Fibroblast of skin of scalp (primary cell): ENCODE data around the gene KRT72.
A peak's percentile ranks its signal among the peaks of the same experiment; 100 is the strongest.

Experiments
- DNase-seq: peaks from one replicate; pipeline ENCODE4 v3.0.0-alpha.2; 2013

Gene KRT72

DNA sequence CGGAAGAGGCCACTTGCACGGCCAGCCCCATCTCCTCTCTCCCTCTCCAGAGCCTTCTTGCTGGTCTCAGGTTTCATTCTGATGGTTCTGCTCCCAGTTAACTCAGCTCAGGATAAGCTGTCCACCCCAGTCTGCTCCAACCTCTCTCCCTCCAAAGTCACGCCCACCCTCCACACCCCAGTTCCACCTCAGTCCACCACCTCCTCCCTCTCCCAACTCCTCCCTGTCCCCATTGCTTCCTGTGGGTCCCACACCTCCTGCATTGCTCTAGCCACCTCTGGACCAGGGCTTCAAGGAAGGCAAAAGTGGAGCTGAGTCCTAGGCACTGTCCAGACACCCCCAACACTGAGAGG, 61.5 kb downstream of the KRT72 start:
- DNase-seq, result no peak

DNA sequence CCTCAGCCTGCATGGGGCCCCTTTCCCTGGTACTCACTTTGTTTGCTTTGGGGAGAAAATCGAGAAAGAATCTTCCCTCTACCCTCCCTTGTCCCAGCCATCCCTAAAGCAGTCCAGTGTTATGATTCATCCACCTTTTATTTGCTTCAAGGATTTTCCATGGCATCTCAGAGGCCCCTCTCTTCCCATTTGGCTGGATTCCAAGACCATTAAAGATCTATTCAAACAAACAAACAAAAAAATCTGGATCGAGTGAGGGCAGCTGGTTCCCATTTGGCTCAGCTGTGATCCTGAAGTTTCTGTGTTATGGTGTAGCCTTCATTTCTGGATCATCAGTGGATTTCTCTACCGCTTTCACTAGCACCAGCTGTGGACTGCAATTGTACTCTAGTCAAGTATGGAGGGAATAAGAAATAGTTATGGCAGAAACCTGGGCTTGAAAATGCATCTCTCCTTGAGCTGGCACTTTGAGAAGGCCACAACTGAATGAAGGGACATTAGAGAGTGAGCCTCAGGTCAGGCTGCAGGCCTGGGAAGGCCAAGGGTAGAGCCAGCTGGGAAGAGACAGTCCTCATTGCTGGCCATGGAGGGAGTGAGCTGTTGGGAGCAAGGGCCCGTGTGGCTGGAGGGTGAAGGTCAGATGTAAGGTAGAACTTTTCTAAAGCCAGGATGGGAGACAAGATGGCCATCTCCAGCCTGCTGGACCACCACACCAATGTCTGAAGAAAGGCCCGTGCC, 62.0 kb downstream of the KRT72 start:
- DNase-seq, result peak; percentile 83

DNA sequence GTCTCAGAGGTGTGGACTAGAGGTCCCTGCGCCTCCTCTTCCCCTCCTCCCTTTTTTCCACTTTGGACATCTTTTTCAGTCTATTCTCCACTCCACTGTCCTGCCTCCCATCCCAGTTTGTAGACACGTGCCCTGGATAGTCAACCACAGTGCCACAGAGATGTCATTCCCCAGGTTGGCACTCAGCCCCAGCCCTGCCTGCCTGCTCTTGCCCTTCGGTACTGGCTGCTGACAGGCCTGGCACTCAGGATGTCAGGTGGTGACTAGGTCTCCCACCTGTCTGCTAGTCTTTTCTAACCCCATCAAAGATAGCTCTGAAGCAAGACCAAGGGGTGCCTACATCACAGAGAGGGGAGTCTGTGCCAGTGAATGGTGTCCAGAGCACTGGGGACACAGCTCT, 64.2 kb downstream of the KRT72 start:
- no peak for DNase-seq
